ENCODE data around the gene AIPL1. TPM values are rescaled to one million over a fixed set of nuclear protein-coding genes. Genes with fewer than 3 reads are reported as not detected.

AIPL1 gene
- total RNA-seq, 4 donors from 2014 or later: not detected

GRCh38 chr17:6380915-6381438 is 53.9 kb downstream of the AIPL1 start:
- peaks cover 0 to 15% (median 10%) of the 10 kb centered on the region in 3 donors for H3K27me3 ChIP-seq
- in situ Hi-C loops (cut with MboI; ENCODE audit: low sequenced_read_pairs in 4 of 4) (no loop called here), intact Hi-C loops (cut with DNase I; ENCODE audit: low total_unique reads) (no loop called here)

GRCh38 chr17:6377906-6378305 is 57.0 kb downstream of the AIPL1 start:
- H3K9me3 ChIP-seq: no peaks in the 10 kb centered on the region
- no peaks in the 10 kb centered on the region for H3K36me3 ChIP-seq
- ATAC-seq (no peak), DNase-seq (no peak)
- H3K4me1 ChIP-seq: no peaks in the 10 kb centered on the region
- no peak for TF ChIP-seq CTCF (IDR thresholded peaks at IDR 0.05 in 4 of 5, conservative IDR thresholded peaks at IDR 0.05 in 1 of 5)
- no peak for TF ChIP-seq POLR2A (IDR thresholded peaks at IDR 0.05)
- in situ Hi-C loops (cut with MboI; ENCODE audit: low sequenced_read_pairs in 4 of 4) (no loop called here), intact Hi-C loops (cut with DNase I; ENCODE audit: low total_unique reads) (no loop called here)
- no peak overlapping the region for H3K27ac ChIP-seq
- H3K27me3 ChIP-seq: peaks cover 0 to 15% (median 10%) of the 10 kb centered on the region in 3 donors
- H3K4me3 ChIP-seq: no peak overlapping the region

More at GRCh38 chr17:6380915-6381438, 53.9 kb downstream of the AIPL1 start:
- DNase-seq (no peak), ATAC-seq (no peak)
- Histone ChIP-seq H3K4me3 (no peak overlapping the region), H3K27ac (no peak overlapping the region), H3K36me3 (no peaks in the 10 kb centered on the region), H3K9me3 (no peaks in the 10 kb centered on the region), H3K4me1 (no peaks in the 10 kb centered on the region)
- TF ChIP-seq POLR2A (IDR thresholded peaks at IDR 0.05) (no peak), CTCF (IDR thresholded peaks at IDR 0.05 in 4 of 5, conservative IDR thresholded peaks at IDR 0.05 in 1 of 5) (no peak)

- peaks cover 0 to 15% (median 10%) of the 10 kb centered on the region in 3 donors for H3K27me3 ChIP-seq
- no peaks in the 10 kb centered on the region for H3K36me3 ChIP-seq
- ATAC-seq (no peak), DNase-seq (no peak)
- H3K27ac ChIP-seq: no peak overlapping the region
- in situ Hi-C loops (cut with MboI; ENCODE audit: low sequenced_read_pairs in 4 of 4): no loop called here
- no peaks in the 10 kb centered on the region for H3K4me1 ChIP-seq
- intact Hi-C loops (cut with DNase I; ENCODE audit: low total_unique reads): no loop called here
- H3K9me3 ChIP-seq: no peaks in the 10 kb centered on the region
- H3K4me3 ChIP-seq: no peak overlapping the region
- no peak for TF ChIP-seq POLR2A (IDR thresholded peaks at IDR 0.05)
- TF ChIP-seq CTCF (IDR thresholded peaks at IDR 0.05 in 4 of 5, conservative IDR thresholded peaks at IDR 0.05 in 1 of 5): no peak
Observed at GRCh38 chr17:6376931-6377361, 58.0 kb downstream of the AIPL1 start.

- no peaks in the 10 kb centered on the region for H3K9me3 ChIP-seq
- no peaks in the 10 kb centered on the region for H3K4me1 ChIP-seq
- DNase-seq (no peak), ATAC-seq (no peak)
- no peak overlapping the region for H3K4me3 ChIP-seq
- no peaks in the 10 kb centered on the region for H3K36me3 ChIP-seq
- TF ChIP-seq CTCF (IDR thresholded peaks at IDR 0.05 in 4 of 5, conservative IDR thresholded peaks at IDR 0.05 in 1 of 5) (no peak), POLR2A (IDR thresholded peaks at IDR 0.05) (no peak)
- H3K27ac ChIP-seq: no peak overlapping the region
- intact Hi-C loops (cut with DNase I; ENCODE audit: low total_unique reads): no loop called here
- peaks cover 0 to 15% (median 10%) of the 10 kb centered on the region in 3 donors for H3K27me3 ChIP-seq
- in situ Hi-C loops (cut with MboI; ENCODE audit: low sequenced_read_pairs in 4 of 4): no loop called here
Observed at GRCh38 chr17:6374761-6375312, 60.1 kb downstream of the AIPL1 start.
